Endothelial cell of umbilical vein (primary cell): Measurements from ENCODE around the gene ARHGEF37. TPM values are rescaled to one million over a fixed set of nuclear protein-coding genes. Genes with fewer than 3 reads are reported as not detected.

Experiments
- BruUV-seq: library from RNA; stranded (reverse); fragments of 400-500 nt; replicated peaks from 2 replicates; lab custom pipeline; 2021; lab: Mats Ljungman, UMichigan
- CTCF ChIA-PET: fragments of 300-600, 350-600 bp; sonication (Branson Sonifier 250); formaldehyde crosslinking; loops from one replicate; lab custom pipeline; 2021; ENCODE audit warnings: antibody characterized with exemption, inconsistent platforms; lab: Charles Lee
- POLR2A ChIA-PET: fragments of 300-600, 350-600 bp; sonication (Branson Sonifier 250); formaldehyde crosslinking; loops from one replicate; lab custom pipeline; 2021; ENCODE audit warnings: antibody characterized with exemption, inconsistent platforms; lab: Charles Lee
- DNase-seq: peaks from one replicate; pipeline ENCODE4 v3.0.0-alpha.2; 2011; ENCODE audit warnings: low read depth, low spot score
- FAIRE-seq: peaks from 2 replicates; lab custom pipeline; 2011; peaks lifted over from hg19 to GRCh38; lab: Jason Lieb, UNC
- H2AFZ ChIP-seq: 2 replicates; pipeline ENCODE4 v1.6.0; 2012; ENCODE audit warnings: low read depth, low read length, control low read depth, inconsistent platforms
- H3K27ac ChIP-seq: 2 replicates; pipeline ENCODE4 v1.5.1; 2011; ENCODE audit warnings: low read depth, mild to moderate bottlenecking, control low read depth, low read length, moderate library complexity; ENCODE audit not compliant: insufficient read depth
- H3K27me3 ChIP-seq, 2 experiments: 2 replicates each; pipeline versions ENCODE4 v1.6.0 to v1.6.1; 2011; ENCODE audit warnings: low read length in 2 of 2, mixed read lengths in 1 of 2; ENCODE audit not compliant: control insufficient read depth in 2 of 2, insufficient read depth in 2 of 2
- H3K36me3 ChIP-seq, 2 experiments: 2 replicates in 1 of 2; 3 replicates in 1 of 2; pipeline ENCODE4 v1.5.1; 2011; ENCODE audit warnings: low read length in 2 of 2, mild to moderate bottlenecking in 1 of 2, moderate library complexity in 1 of 2; ENCODE audit not compliant: control insufficient read depth in 2 of 2, insufficient read depth in 2 of 2; ENCODE audit errors: extremely low read depth in 1 of 2
- H3K4me1 ChIP-seq: 3 replicates; pipeline ENCODE4 v1.5.1; 2011; ENCODE audit warnings: mild to moderate bottlenecking, low read length; ENCODE audit not compliant: control insufficient read depth, insufficient read depth; ENCODE audit errors: extremely low read depth
- H3K4me2 ChIP-seq: 2 replicates; pipeline ENCODE4 v1.6.1; 2011; ENCODE audit warnings: low read length, control low read depth, mixed read lengths; ENCODE audit not compliant: insufficient read depth
- H3K4me3 ChIP-seq, 3 experiments: fragments of 200-600 bp in 1 of 3; sonication (generic), shearing (Covaris generic) in 1 of 3; replicated peaks in 1 of 3; 2 replicates each; pipeline ENCODE4 v1.5.1; 2011 to 2016; ENCODE audit warnings: control low read depth in 3 of 3, low read length in 3 of 3, mild to moderate bottlenecking in 2 of 3, inconsistent platforms in 1 of 3, low read depth in 1 of 3, moderate library complexity in 1 of 3; ENCODE audit not compliant: insufficient read depth in 1 of 3
- H3K79me2 ChIP-seq: 2 replicates; pipeline ENCODE4 v1.6.0; 2012; ENCODE audit warnings: low read length, inconsistent platforms; ENCODE audit not compliant: control insufficient read depth, insufficient read depth
- H3K9ac ChIP-seq: replicated peaks from 2 replicates; pipeline ENCODE3; 2011; ENCODE audit warnings: low read length, control low read depth; ENCODE audit not compliant: insufficient read depth; ENCODE audit errors: extremely low read depth
- H3K9me1 ChIP-seq: replicated peaks from 3 replicates; pipeline ENCODE4 v1.6.0; 2011; ENCODE audit warnings: mild to moderate bottlenecking, low read length; ENCODE audit not compliant: control insufficient read depth, insufficient read depth; ENCODE audit errors: extremely low read depth
- H3K9me3 ChIP-seq: replicated peaks from 2 replicates; pipeline ENCODE4 v1.5.1; 2012; ENCODE audit warnings: low read length, inconsistent platforms; ENCODE audit not compliant: control insufficient read depth, insufficient read depth
- H4K20me1 ChIP-seq: replicated peaks from 2 replicates; pipeline ENCODE3; 2011; ENCODE audit warnings: mild to moderate bottlenecking, low read length; ENCODE audit not compliant: control insufficient read depth, insufficient read depth; ENCODE audit errors: extremely low read depth
- FOS ChIP-seq: IDR thresholded peaks from 2 replicates; pipeline ENCODE4 v1.6.1; 2011; ENCODE audit warnings: mild to moderate bottlenecking, low read length, moderate library complexity, borderline replicate concordance; ENCODE audit not compliant: insufficient read depth
- POLR2A ChIP-seq: IDR thresholded peaks from 2 replicates; pipeline ENCODE4 v1.6.1; 2012; ENCODE audit warnings: low read depth, mild to moderate bottlenecking, control low read depth, low read length
- POLR2AphosphoS5 ChIP-seq: IDR thresholded peaks from 2 replicates; pipeline ENCODE4 v1.6.1; 2012; ENCODE audit warnings: low read depth, mild to moderate bottlenecking, control low read depth, low read length, moderate library complexity; ENCODE audit not compliant: insufficient read depth
- dilution Hi-C: fragments of 300-500 bp; cut with MboI; formaldehyde crosslinking; loops from one replicate; pipeline ENCODE4 v1.15.0; 2019; ENCODE audit warnings: low sequenced_read_pairs; ENCODE audit not compliant: extremely low pct_ligation_motif_present
- intact Hi-C: fragments of 100-400 bp; cut with micrococcal nuclease; formaldehyde crosslinking; loops from one replicate; pipeline ENCODE4 v1.10.0; 2022
- polyA plus RNA-seq, 4 experiments: library from polyadenylated mRNA; depleted of rRNA in 3 of 4; stranded (reverse) in 3 of 4; unstranded in 1 of 4; fragments of >200 nt; gene quantifications; 2 replicates each; pipeline versions ENCODE4 v1.2.1 to v1.2.3, GENCODE V29; 2011 to 2012; ENCODE audit warnings: missing spikeins in 1 of 4
- small RNA-seq: library from RNA; depleted of rRNA; stranded (forward); fragments of <200 nt; gene quantifications from one replicate; pipeline ENCODE3, GENCODE V24; 2012; ENCODE audit warnings: low replicate concordance, low read depth; ENCODE audit not compliant: insufficient read depth, insufficient read length
- total RNA-seq: library from RNA; stranded (reverse); gene quantifications from 2 replicates; pipeline ENCODE4 v1.2.3, GENCODE V29; 2021
- TF ChIP-seq, protein P1 (sequence below): IDR thresholded peaks from 2 replicates; pipeline ENCODE4 v1.6.1; 2011; ENCODE audit not compliant: insufficient read depth, insufficient read length
- TF ChIP-seq, protein P2 (sequence below), 2 donors: IDR thresholded peaks; 1 replicate in 1 of 2; 2 replicates in 1 of 2; pipeline ENCODE4 v1.5.1; 2011; ENCODE audit warnings: low read length in 2 of 2, mild to moderate bottlenecking in 2 of 2, moderate library complexity in 2 of 2, control low read depth in 1 of 2, inconsistent platforms in 1 of 2, low read depth in 1 of 2; ENCODE audit not compliant: insufficient read depth in 1 of 2; ENCODE audit errors: extremely low read depth in 1 of 2

The ARHGEF37 gene
- total and polyA plus RNA-seq, 2 donors (not counting 3 experiments of a cell fraction or from before 2014, with no cell fraction given) = 4.9 to 7.0 TPM

DNA sequence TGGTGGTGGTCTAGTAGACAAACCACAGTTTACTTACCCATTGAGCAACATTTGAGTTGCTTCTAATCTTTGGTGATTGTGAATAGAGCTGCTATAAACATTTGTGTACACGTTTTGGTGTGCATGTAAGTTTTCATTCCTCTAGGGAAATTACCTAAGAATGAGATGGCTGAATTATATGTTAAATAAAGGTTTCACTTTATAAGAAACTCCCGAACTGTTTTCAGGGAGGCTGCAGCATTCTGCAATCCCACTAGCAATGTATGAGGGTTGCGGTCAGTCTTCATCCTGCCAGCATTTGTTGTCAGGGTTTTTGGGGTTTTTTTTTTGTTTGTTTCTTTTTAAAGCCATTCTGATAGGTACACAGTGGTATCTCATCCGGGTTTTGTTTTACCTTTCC lies 103.1 kb downstream of the ARHGEF37 start:
- Histone ChIP-seq H3K4me3 (no peak overlapping the region), H4K20me1 (no peaks in the 10 kb centered on the region), H3K36me3 (no peaks in the 10 kb centered on the region), H3K9ac (no peak overlapping the region), H3K9me3 (no peaks in the 10 kb centered on the region), H3K27ac (no peak overlapping the region), H3K4me1 (no peaks in the 10 kb centered on the region), H3K27me3 (peaks cover 26 to 43% of the 10 kb centered on the region in 2 experiments), H3K9me1 (no peaks in the 10 kb centered on the region), H2AFZ (no peak overlapping the region), H3K4me2 (no peak overlapping the region), H3K79me2 (no peaks in the 10 kb centered on the region)
- ChIA-PET CTCF (interaction anchor here (1.7 to 3.7 kb wide), 2 partner anchors 17 to 28 kb away, joined by 4 to 15 read pairs; no protein-coding TSS in a partner anchor), POLR2A (no interaction called here)
- dilution Hi-C loops (no loop called here), intact Hi-C loops (no loop called here)
- DNase-seq = no peak
- BruUV-seq = no TSS peak
- no peak for FAIRE-seq
- TF ChIP-seq, protein P1, sequence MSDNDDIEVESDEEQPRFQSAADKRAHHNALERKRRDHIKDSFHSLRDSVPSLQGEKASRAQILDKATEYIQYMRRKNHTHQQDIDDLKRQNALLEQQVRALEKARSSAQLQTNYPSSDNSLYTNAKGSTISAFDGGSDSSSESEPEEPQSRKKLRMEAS = no peak
- TF ChIP-seq, protein P2, sequence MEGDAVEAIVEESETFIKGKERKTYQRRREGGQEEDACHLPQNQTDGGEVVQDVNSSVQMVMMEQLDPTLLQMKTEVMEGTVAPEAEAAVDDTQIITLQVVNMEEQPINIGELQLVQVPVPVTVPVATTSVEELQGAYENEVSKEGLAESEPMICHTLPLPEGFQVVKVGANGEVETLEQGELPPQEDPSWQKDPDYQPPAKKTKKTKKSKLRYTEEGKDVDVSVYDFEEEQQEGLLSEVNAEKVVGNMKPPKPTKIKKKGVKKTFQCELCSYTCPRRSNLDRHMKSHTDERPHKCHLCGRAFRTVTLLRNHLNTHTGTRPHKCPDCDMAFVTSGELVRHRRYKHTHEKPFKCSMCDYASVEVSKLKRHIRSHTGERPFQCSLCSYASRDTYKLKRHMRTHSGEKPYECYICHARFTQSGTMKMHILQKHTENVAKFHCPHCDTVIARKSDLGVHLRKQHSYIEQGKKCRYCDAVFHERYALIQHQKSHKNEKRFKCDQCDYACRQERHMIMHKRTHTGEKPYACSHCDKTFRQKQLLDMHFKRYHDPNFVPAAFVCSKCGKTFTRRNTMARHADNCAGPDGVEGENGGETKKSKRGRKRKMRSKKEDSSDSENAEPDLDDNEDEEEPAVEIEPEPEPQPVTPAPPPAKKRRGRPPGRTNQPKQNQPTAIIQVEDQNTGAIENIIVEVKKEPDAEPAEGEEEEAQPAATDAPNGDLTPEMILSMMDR (IDR thresholded peaks at IDR 0.05; ENCODE audit: extremely low read depth in 1 of 2, insufficient read depth in 1 of 2, low read depth in 1 of 2, low read length in 2 of 2) = no peak
- no peak for TF ChIP-seq FOS
- TF ChIP-seq POLR2A = no peak
- no peak for TF ChIP-seq POLR2AphosphoS5

Small RNAs within 50 kb of the gene (small RNA-seq; reads per million reads assigned to genes)
- gene RNU6-588P = not detected

Other genes with a start within 250 kb of the ARHGEF37 start
- 32.5 and 41.0 TPM in 2 replicates for gene GRPEL2, start 236.0 kb upstream of the ARHGEF37 start, total RNA-seq
- 5.8 and 7.6 TPM in 2 replicates for gene GRPEL2, start 236.0 kb upstream of the ARHGEF37 start, polyA plus RNA-seq
- gene PCYOX1L, start 223.5 kb upstream of the ARHGEF37 start, total RNA-seq = 17.0 and 23.3 TPM in 2 replicates
- 28.1 and 29.9 TPM in 2 replicates for gene PCYOX1L, start 223.5 kb upstream of the ARHGEF37 start, polyA plus RNA-seq
- not detected in 2 replicates for gene IL17B, start 202.2 kb upstream of the ARHGEF37 start, total RNA-seq
- gene IL17B, start 202.2 kb upstream of the ARHGEF37 start, polyA plus RNA-seq = 0.37 TPM in 1 of 2 replicates, not detected in the other
- 253 and 259 TPM in 2 replicates for gene CSNK1A1, start 30.1 kb upstream of the ARHGEF37 start, total RNA-seq
- 69.7 and 74.1 TPM in 2 replicates for gene CSNK1A1, start 30.1 kb upstream of the ARHGEF37 start, polyA plus RNA-seq
- 2.1 and 2.8 TPM in 2 replicates for gene PPARGC1B, start 148.8 kb downstream of the ARHGEF37 start, total RNA-seq
- 0.24 and 0.26 TPM in 2 replicates for gene PPARGC1B, start 148.8 kb downstream of the ARHGEF37 start, polyA plus RNA-seq